ENCODE data around the gene KNSTRN.

The KNSTRN gene

GRCh38 chr15:40361640-40362039, 20.9 kb upstream of the KNSTRN start:
- no peak for DNase-seq
- in situ Hi-C loops (cut with HindIII; ENCODE audit: low pct_ligation_motif_present, low pct_unique_long_range_greater_than_20kb, low sequenced_read_pairs), result no loop called here

GRCh38 chr15:40363611-40364010, 18.9 kb upstream of the KNSTRN start:
- in situ Hi-C loops (cut with HindIII; ENCODE audit: low pct_ligation_motif_present, low pct_unique_long_range_greater_than_20kb, low sequenced_read_pairs), result no loop called here
- DNase-seq, result no peak

- in situ Hi-C loops (cut with HindIII; ENCODE audit: low pct_ligation_motif_present, low pct_unique_long_range_greater_than_20kb, low sequenced_read_pairs), result no loop called here
- DNase-seq, result no peak
Observed at GRCh38 chr15:40364251-40364650, 18.3 kb upstream of the KNSTRN start.

- DNase-seq, result no peak
- in situ Hi-C loops (cut with HindIII; ENCODE audit: low pct_ligation_motif_present, low pct_unique_long_range_greater_than_20kb, low sequenced_read_pairs), result no loop called here
Observed at GRCh38 chr15:40365016-40365415, 17.5 kb upstream of the KNSTRN start.

GRCh38 chr15:40365624-40366456, 16.7 kb upstream of the KNSTRN start:
- no peak for DNase-seq
- in situ Hi-C loops (cut with HindIII; ENCODE audit: low pct_ligation_motif_present, low pct_unique_long_range_greater_than_20kb, low sequenced_read_pairs), result no loop called here

- no peak for DNase-seq
Observed at GRCh38 chr15:40366457-40367370, 15.8 kb upstream of the KNSTRN start.

GRCh38 chr15:40367371-40367685, 15.2 kb upstream of the KNSTRN start:
- in situ Hi-C loops (cut with HindIII; ENCODE audit: low pct_ligation_motif_present, low pct_unique_long_range_greater_than_20kb, low sequenced_read_pairs), result no loop called here

More at GRCh38 chr15:40366457-40367370, 15.8 kb upstream of the KNSTRN start:
- in situ Hi-C loops (cut with HindIII; ENCODE audit: low pct_ligation_motif_present, low pct_unique_long_range_greater_than_20kb, low sequenced_read_pairs), result no loop called here

GRCh38 chr15:40367686-40368611, 14.6 kb upstream of the KNSTRN start:
- DNase-seq, result peak; percentile 79
- in situ Hi-C loops (cut with HindIII; ENCODE audit: low pct_ligation_motif_present, low pct_unique_long_range_greater_than_20kb, low sequenced_read_pairs), result no loop called here

More at GRCh38 chr15:40367371-40367685, 15.2 kb upstream of the KNSTRN start:
- no peak for DNase-seq

GRCh38 chr15:40368719-40369473, 13.6 kb upstream of the KNSTRN start:
- DNase-seq, result no peak
- in situ Hi-C loops (cut with HindIII; ENCODE audit: low pct_ligation_motif_present, low pct_unique_long_range_greater_than_20kb, low sequenced_read_pairs), result no loop called here

- no peak for DNase-seq
- in situ Hi-C loops (cut with HindIII; ENCODE audit: low pct_ligation_motif_present, low pct_unique_long_range_greater_than_20kb, low sequenced_read_pairs), result no loop called here
Observed at GRCh38 chr15:40369474-40369869, 13.0 kb upstream of the KNSTRN start.

GRCh38 chr15:40369971-40370370, 12.6 kb upstream of the KNSTRN start:
- in situ Hi-C loops (cut with HindIII; ENCODE audit: low pct_ligation_motif_present, low pct_unique_long_range_greater_than_20kb, low sequenced_read_pairs), result no loop called here

GRCh38 chr15:40372981-40373380, 9.5 kb upstream of the KNSTRN start:
- in situ Hi-C loops (cut with HindIII; ENCODE audit: low pct_ligation_motif_present, low pct_unique_long_range_greater_than_20kb, low sequenced_read_pairs), result no loop called here
- DNase-seq, result no peak

More at GRCh38 chr15:40369971-40370370, 12.6 kb upstream of the KNSTRN start:
- no peak for DNase-seq

- DNase-seq, result no peak
- in situ Hi-C loops (cut with HindIII; ENCODE audit: low pct_ligation_motif_present, low pct_unique_long_range_greater_than_20kb, low sequenced_read_pairs), result no loop called here
Observed at GRCh38 chr15:40377606-40378005, 4.9 kb upstream of the KNSTRN start.

GRCh38 chr15:40379374-40379773, 3.1 kb upstream of the KNSTRN start:
- in situ Hi-C loops (cut with HindIII; ENCODE audit: low pct_ligation_motif_present, low pct_unique_long_range_greater_than_20kb, low sequenced_read_pairs), result no loop called here

GRCh38 chr15:40379853-40380252, 2.7 kb upstream of the KNSTRN start:
- DNase-seq, result peak; percentile 92
- in situ Hi-C loops (cut with HindIII; ENCODE audit: low pct_ligation_motif_present, low pct_unique_long_range_greater_than_20kb, low sequenced_read_pairs), result no loop called here

More at GRCh38 chr15:40379374-40379773, 3.1 kb upstream of the KNSTRN start:
- no peak for DNase-seq

- in situ Hi-C loops (cut with HindIII; ENCODE audit: low pct_ligation_motif_present, low pct_unique_long_range_greater_than_20kb, low sequenced_read_pairs), result no loop called here
- DNase-seq, result no peak
Observed at GRCh38 chr15:40380636-40381035, 1.9 kb upstream of the KNSTRN start.

GRCh38 chr15:40381818-40382529, 547 bp upstream of the KNSTRN start:
- DNase-seq, result no peak
- in situ Hi-C loops (cut with HindIII; ENCODE audit: low pct_ligation_motif_present, low pct_unique_long_range_greater_than_20kb, low sequenced_read_pairs), result no loop called here

Data from ACHN (cell line).